Measurements from ENCODE around the gene C1orf56.

- TF ChIP-seq TAF1 (IDR thresholded peaks at IDR 0.05; ENCODE audit: low read depth, low read length) (no peak), POLR2A (IDR thresholded peaks at IDR 0.05; ENCODE audit: low read depth, low read length) (no peak)
Measured at GRCh38 chr1:151049458-151049857, 1.9 kb downstream of the C1orf56 start.
